Measurements from ENCODE around the gene DIP2A. TPM values are rescaled to one million over a fixed set of nuclear protein-coding genes. Genes with fewer than 3 reads are reported as not detected.

DIP2A gene
- total and polyA plus RNA-seq, 2 of the 13 experiments (the other 11 are each of a cell fraction or from before 2014, with no cell fraction given) = 18.5 to 37.6 TPM

GRCh38 chr21:46457801-46458314 lies 833 bp upstream of the DIP2A start (continued):
- TF ChIP-seq DZIP1 (CRISPR knock-in tag; IDR thresholded peaks at IDR 0.05) = 0 out of 2 replicates have a peak, but pooled peaks have one; percentile 72
- TF ChIP-seq KLF12 (CRISPR knock-in tag; IDR thresholded peaks at IDR 0.05; ENCODE audit: borderline replicate concordance) = no peak
- TF ChIP-seq ATF7 (IDR thresholded peaks at IDR 0.05) = no peak
- no peak for TF ChIP-seq ATF7 (CRISPR knock-in tag; IDR thresholded peaks at IDR 0.05)
- TF ChIP-seq, protein P1, sequence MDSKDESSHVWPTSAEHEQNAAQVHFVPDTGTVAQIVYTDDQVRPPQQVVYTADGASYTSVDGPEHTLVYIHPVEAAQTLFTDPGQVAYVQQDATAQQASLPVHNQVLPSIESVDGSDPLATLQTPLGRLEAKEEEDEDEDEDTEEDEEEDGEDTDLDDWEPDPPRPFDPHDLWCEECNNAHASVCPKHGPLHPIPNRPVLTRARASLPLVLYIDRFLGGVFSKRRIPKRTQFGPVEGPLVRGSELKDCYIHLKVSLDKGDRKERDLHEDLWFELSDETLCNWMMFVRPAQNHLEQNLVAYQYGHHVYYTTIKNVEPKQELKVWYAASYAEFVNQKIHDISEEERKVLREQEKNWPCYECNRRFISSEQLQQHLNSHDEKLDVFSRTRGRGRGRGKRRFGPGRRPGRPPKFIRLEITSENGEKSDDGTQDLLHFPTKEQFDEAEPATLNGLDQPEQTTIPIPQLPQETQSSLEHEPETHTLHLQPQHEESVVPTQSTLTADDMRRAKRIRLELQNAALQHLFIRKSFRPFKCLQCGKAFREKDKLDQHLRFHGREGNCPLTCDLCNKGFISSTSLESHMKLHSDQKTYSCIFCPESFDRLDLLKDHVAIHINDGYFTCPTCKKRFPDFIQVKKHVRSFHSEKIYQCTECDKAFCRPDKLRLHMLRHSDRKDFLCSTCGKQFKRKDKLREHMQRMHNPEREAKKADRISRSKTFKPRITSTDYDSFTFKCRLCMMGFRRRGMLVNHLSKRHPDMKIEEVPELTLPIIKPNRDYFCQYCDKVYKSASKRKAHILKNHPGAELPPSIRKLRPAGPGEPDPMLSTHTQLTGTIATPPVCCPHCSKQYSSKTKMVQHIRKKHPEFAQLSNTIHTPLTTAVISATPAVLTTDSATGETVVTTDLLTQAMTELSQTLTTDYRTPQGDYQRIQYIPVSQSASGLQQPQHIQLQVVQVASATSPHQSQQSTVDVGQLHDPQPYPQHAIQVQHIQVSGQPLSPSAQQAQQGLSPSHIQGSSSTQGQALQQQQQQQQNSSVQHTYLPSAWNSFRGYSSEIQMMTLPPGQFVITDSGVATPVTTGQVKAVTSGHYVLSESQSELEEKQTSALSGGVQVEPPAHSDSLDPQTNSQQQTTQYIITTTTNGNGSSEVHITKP (CRISPR knock-in tag; IDR thresholded peaks at IDR 0.05; ENCODE audit: low read depth) = no peak
- no peak for TF ChIP-seq PRDM4 (CRISPR knock-in tag; IDR thresholded peaks at IDR 0.05; ENCODE audit: borderline replicate concordance)
- no peak for TF ChIP-seq NFIB (CRISPR knock-in tag; IDR thresholded peaks at IDR 0.05; ENCODE audit: borderline replicate concordance)
- no peak for TF ChIP-seq CEBPB (IDR thresholded peaks at IDR 0.05; ENCODE audit: borderline replicate concordance, low read depth, low read length)
- 0 out of 2 replicates have a peak, but pooled peaks have one; percentile 1 for TF ChIP-seq ZNF567 (CRISPR knock-in tag; IDR thresholded peaks at IDR 0.05; ENCODE audit: borderline replicate concordance)
- no peak for TF ChIP-seq MLXIP (CRISPR knock-in tag; IDR thresholded peaks at IDR 0.05; ENCODE audit: borderline replicate concordance)
- no peak for TF ChIP-seq ZNF670 (CRISPR knock-in tag; IDR thresholded peaks at IDR 0.05; ENCODE audit: borderline replicate concordance)
- no peak for TF ChIP-seq KDM3A (CRISPR knock-in tag; IDR thresholded peaks at IDR 0.05; ENCODE audit: low read depth)
- TF ChIP-seq YY1 (IDR thresholded peaks at IDR 0.05; ENCODE audit: insufficient read depth, insufficient replicate concordance, low read depth, low read length) = no peak
- TF ChIP-seq UBTF (CRISPR knock-in tag; IDR thresholded peaks at IDR 0.05) = peak; percentile 41; the same call in 1 of the 2 replicates

Measured in HepG2 (cell line).